ENCODE results near the gene IL1RL1.
A peak's percentile ranks its signal among the peaks of the same experiment; 100 is the strongest.

The IL1RL1 gene

GRCh38 chr2:102337012-102337411 lies 25.6 kb downstream of the IL1RL1 start:
- peak; percentile 21 for DNase-seq

- DNase-seq: peak; percentile 32
Measured at GRCh38 chr2:102337481-102338386, 26.4 kb downstream of the IL1RL1 start.

- DNase-seq: no peak
Measured at GRCh38 chr2:102340778-102341177, 29.4 kb downstream of the IL1RL1 start.

GRCh38 chr2:102342888-102343287 lies 31.5 kb downstream of the IL1RL1 start:
- DNase-seq: no peak

- no peak for DNase-seq
Measured at GRCh38 chr2:102344397-102344796, 33.0 kb downstream of the IL1RL1 start.

GRCh38 chr2:102345329-102345920 lies 34.1 kb downstream of the IL1RL1 start:
- no peak for DNase-seq

GRCh38 chr2:102346381-102347130 lies 35.2 kb downstream of the IL1RL1 start:
- no peak for DNase-seq

- no peak for DNase-seq
Measured at GRCh38 chr2:102350137-102350793, 38.9 kb downstream of the IL1RL1 start.

- peak; percentile 74 for DNase-seq
Measured at GRCh38 chr2:102355526-102356380, 44.4 kb downstream of the IL1RL1 start, which contains the start of gene IL18R1. IL18R1 (plus strand) TSS chr2:102355796; CDS start chr2:102362661, 6,865 bp downstream.

GRCh38 chr2:102356381-102356712 lies 45.0 kb downstream of the IL1RL1 start:
- no peak for DNase-seq

- DNase-seq: no peak
Measured at GRCh38 chr2:102356741-102357140, 45.4 kb downstream of the IL1RL1 start.

GRCh38 chr2:102357937-102358336 lies 46.6 kb downstream of the IL1RL1 start:
- DNase-seq: no peak

GRCh38 chr2:102358496-102358895 lies 47.1 kb downstream of the IL1RL1 start:
- no peak for DNase-seq

GRCh38 chr2:102359527-102359926 lies 48.2 kb downstream of the IL1RL1 start:
- DNase-seq: no peak

GRCh38 chr2:102361632-102362241 lies 50.4 kb downstream of the IL1RL1 start:
- DNase-seq: no peak

- DNase-seq: no peak
Measured at GRCh38 chr2:102365763-102366162, 54.4 kb downstream of the IL1RL1 start.

- no peak for DNase-seq
Measured at GRCh38 chr2:102366406-102367112, 55.2 kb downstream of the IL1RL1 start.

- DNase-seq: no peak
Measured at GRCh38 chr2:102367331-102367971, 56.1 kb downstream of the IL1RL1 start.

GRCh38 chr2:102368461-102369109 lies 57.2 kb downstream of the IL1RL1 start:
- no peak for DNase-seq

GRCh38 chr2:102369866-102370265 lies 58.5 kb downstream of the IL1RL1 start:
- no peak for DNase-seq
